Cardiac septum (tissue), 1 donor: Measurements from ENCODE around the gene DLG2. TPM values are rescaled to one million over a fixed set of nuclear protein-coding genes. Genes with fewer than 3 reads are reported as not detected.
"Not testable (repeated sequence)": the region's sequence is repeated elsewhere in the genome, so short reads cannot be mapped to it uniquely, and the experiment has no call there.

Experiments
- DNase-seq: peaks from one replicate; pipeline ENCODE4 v3.0.0-alpha.2; 2020; ENCODE audit warnings: low spot score
- intact Hi-C: fragments of 100-400 bp; cut with DNase I; formaldehyde crosslinking; loops from one replicate; pipeline ENCODE4 v1.14.0; 2022
- total RNA-seq: library from RNA; stranded (reverse); fragmentation: NEBNext Ultra II Directional; extraction: Animal tissue kit (Norgen Biotek cat#: 25700); gene quantifications from one replicate; pipeline ENCODE4 v1.2.1, GENCODE V29; 2021
- donor health status: DM: no; HTN: no; CAD: no.

Gene DLG2
- total RNA-seq, 1 donor from 2014 or later = 9.9 TPM

- intact Hi-C loops = no loop called here
- DNase-seq = no peak
These were observed 725.2 kb downstream of the DLG2 start for GRCh38 chr11:84901991-84902390.

DNA sequence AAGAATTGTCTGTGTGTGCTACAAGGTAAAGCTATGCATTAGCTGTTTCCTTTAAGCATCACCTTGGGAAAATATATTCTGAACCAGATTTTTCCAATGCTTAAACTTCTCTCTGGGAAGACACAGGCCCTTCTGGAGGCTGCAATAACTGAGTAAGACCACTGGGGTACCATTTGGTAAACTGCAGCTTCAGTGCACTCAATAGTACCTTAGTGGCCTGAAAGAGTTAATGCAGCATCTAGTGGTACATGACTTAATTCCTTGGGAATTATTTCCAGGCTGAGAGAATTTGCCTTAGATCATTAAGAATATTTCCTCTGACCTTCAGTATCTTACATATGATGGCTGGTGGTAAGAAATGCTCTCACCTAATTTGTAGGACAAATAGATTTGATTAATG is 727.4 kb downstream of the DLG2 start:
- intact Hi-C loops = no loop called here
- no peak for DNase-seq

DNA sequence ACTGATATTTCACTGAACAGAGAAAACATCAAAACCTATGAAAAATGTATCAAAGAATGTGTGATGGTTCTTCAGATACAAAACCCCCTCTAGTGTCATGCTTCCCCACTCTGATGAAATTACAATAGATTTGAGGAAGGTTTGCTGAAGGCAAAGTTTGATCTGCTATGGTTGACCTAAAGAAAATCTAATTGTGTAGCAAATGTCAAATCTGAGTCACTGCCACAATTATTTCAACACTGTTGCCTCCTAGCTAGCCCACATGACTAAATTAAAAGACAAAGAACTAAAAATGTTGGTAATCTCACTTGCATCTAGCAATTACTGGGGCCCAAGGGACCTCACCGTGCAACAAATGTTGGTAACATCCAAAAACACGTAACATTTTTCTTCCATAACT is 728.0 kb downstream of the DLG2 start:
- no peak for DNase-seq
- intact Hi-C loops = no loop called here

GRCh38 chr11:84894666-84895065 is 732.5 kb downstream of the DLG2 start:
- intact Hi-C loops = no loop called here
- no peak for DNase-seq

DNA sequence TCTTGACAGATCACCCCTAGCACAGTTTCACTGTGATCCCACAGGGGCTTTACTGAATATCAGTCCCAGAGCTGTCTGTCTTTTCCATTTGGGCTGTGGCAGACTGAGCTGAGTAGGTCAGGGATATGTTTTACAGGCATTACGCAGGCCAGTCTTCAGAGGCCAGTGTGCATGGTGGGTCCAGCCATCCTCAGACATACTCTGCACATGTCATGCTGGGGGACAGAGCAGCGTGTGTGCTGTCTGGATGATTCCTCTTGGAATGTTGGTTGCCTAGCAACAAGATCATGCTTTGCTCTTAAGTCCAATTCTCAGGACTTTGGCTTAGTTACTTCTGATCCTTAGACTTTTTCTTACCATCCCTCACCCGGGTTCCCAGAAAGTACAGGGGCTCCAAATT is 736.5 kb downstream of the DLG2 start:
- intact Hi-C loops = no loop called here
- no peak for DNase-seq

DNA sequence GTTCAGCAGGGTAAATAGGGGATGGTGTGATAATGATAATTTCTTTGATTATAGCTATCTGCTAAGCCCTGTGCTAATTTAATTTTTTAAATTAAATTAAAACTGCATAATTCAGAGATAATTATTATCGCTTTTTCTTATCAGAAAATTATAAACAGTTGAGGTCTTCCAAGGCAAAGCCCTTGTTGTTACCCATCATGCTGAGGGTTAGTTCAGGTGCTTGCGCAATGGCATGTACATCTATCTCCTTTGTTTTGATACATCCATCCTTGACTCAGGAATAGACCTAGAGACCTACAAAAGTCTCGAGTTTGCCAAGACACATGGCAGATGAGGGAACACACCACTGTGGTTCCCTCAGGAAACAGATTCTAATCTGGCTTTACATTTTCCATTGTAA is 737.6 kb downstream of the DLG2 start:
- no peak for DNase-seq
- intact Hi-C loops = no loop called here

DNA sequence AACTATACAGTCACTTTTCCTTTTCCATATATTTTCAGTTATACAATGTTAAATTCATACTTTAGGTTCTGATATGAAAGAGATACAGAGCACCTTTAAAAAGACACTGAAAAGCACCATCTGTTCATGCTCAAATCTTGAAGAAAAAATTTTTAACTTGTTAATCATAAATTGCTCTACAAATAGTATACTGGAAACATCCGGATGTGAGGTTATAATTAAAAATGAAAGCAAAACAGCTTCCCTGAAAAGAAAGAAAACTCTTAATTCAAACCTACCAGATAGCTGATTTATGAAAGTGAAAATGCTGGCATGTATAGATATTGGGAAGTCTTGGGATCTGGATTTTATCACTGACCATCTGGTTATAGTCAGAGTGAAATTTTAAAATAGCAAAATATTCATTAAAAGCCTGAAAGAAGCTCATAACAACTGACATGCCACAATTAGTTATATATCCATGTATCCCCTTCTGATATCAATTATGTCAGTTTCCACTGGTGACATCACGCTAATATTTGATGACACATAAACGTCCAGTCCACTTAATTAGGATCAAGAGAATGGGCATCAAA is 740.0 kb downstream of the DLG2 start:
- intact Hi-C loops = no loop called here
- DNase-seq = no peak

DNA sequence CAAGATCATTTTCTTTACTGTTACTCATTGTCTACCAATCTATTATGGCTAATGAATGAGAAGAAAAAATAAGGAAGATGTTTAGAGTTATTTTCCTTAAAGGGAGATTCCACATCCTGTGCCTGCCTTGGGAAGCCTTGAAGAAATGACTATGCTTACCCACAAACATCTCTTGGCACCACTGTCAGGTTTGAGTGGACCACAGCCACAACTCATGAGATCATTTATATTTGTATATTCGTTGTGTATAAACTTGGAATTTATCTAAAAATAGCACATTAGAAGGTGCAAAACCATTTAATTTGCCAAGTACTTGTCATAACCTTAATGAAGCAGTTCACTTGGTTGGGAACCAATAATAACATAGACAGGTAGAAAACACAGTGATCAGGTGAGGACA is 740.8 kb downstream of the DLG2 start:
- DNase-seq = no peak
- intact Hi-C loops = no loop called here

- DNase-seq = no peak
- intact Hi-C loops = no loop called here
These were observed 742.3 kb downstream of the DLG2 start for GRCh38 chr11:84884836-84885235.

DNA sequence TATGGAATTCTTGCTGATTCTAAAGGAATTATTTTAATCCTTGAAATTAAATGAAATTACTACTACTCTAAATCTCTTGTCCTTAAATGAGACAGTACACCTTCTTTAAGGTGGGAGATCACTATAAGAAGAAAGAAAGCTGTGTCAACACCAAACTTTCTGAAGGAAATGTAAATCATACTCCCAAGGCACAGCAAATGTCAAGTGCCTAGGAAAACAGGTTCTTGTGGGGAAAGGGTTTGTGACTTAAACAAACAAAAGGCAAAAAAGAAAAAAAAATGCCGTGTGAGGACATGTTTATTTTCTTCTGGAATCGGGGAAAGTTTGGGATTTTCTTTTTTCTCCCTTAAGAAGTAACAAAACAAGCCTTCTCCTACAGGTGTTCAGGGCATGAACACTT is 745.1 kb downstream of the DLG2 start:
- intact Hi-C loops = no loop called here
- DNase-seq = no peak

DNA sequence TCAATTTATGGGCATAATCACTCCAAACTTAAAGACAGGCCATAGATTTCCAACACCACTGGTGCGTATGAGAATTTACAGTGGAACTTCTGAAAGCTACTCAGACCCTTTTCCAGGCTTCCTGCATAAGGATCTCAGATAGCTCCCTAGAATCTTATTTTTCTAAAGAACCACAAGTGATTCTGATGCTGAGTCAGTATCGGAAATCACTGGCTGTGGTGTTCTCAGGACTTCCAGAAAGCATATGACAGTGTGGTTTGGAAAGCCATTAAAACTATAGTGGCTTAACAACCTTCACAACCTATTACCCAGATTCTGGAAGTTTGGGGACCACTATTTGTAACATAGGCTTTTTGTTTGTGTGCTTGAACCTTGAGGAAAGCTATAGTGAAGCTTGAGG is 756.0 kb downstream of the DLG2 start:
- intact Hi-C loops = no loop called here
- DNase-seq = no peak

- DNase-seq = no peak
- intact Hi-C loops = no loop called here
These were observed 756.7 kb downstream of the DLG2 start for GRCh38 chr11:84870486-84870885.

DNA sequence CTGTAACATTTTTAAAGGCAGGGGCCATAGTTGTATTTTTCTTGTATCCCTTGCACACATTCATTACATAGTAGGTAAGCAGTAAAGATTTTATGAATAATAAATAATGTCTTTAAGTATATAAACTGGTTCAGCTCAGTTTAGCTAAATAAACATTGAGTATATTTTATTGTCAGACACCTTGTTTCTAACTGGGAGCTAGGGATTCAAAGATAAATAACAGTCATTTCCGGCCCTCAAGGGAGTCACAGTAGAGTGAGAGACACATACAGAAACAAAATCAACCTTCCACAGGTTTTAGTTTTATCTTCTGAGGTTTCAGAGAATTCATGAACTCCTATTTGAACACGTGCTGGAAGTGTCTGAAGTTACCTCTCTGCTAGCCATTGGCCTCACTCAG is 760.2 kb downstream of the DLG2 start:
- intact Hi-C loops = no loop called here
- no peak for DNase-seq

DNA sequence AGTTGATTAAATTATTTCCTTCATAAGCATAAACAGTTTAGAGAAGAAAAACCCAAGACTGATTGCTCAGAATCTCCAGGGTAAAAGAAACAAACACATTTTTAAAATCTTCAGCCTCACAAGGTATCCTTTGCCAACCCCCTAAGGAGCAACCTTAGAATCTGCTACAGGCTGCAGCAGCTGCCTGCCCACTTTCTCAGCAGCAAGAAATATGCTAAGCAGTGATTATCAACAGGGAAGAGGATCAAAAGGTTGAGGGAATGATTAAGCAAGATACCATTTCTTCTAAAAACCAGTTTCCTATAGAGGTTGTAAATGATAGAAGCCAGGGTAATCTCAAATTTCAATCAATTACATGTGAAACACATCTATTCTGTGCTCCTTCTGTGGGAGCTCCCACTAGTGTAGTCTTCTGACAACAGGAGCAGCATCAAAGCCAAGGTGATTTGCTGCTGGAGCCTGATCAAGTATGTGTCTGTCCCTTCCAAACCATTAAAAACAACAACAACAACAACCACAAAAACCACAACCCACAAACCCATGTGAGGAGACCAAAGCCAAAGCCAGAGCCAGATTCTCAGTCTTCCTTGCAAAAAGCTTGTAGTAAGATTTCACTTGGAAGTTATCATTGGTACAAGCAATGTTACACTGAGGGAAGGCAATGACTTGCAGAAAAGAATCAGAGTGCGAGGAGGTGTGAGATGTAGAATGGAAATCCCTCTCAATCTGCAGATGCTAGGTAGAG is 761.2 kb downstream of the DLG2 start:
- no peak for DNase-seq
- intact Hi-C loops = no loop called here

GRCh38 chr11:84865257-84865656 is 761.9 kb downstream of the DLG2 start:
- DNase-seq = no peak
- intact Hi-C loops = no loop called here

DNA sequence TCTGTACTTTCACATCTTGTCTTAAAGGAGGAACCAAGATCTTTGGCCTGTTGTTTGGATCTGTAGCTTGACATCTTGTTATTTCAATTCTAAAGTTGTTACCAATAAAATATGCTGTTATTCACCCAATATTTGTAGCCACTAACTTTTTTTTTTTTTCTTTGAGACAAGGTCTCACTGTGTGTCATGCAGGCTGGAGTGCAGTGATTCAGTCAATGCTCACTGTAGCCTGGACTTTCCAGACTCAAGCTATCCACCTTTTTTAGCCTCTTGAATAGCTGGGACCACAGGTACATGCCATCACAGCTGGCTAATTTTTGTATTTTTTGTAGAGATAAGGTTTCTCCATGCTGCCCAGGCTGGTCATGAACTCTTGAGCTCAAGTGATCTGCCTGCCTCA is 769.4 kb downstream of the DLG2 start:
- intact Hi-C loops = no loop called here
- no peak for DNase-seq

GRCh38 chr11:84855508-84856245 is 771.5 kb downstream of the DLG2 start:
- DNase-seq = no peak
- intact Hi-C loops = no loop called here

- DNase-seq = no peak
- intact Hi-C loops = no loop called here
These were observed 772.7 kb downstream of the DLG2 start for GRCh38 chr11:84854498-84854880.

GRCh38 chr11:84853841-84854497 is 773.2 kb downstream of the DLG2 start:
- no peak for DNase-seq
- intact Hi-C loops = no loop called here

- DNase-seq = no peak
- intact Hi-C loops = no loop called here
These were observed 779.3 kb downstream of the DLG2 start for GRCh38 chr11:84847842-84848241.

DNA sequence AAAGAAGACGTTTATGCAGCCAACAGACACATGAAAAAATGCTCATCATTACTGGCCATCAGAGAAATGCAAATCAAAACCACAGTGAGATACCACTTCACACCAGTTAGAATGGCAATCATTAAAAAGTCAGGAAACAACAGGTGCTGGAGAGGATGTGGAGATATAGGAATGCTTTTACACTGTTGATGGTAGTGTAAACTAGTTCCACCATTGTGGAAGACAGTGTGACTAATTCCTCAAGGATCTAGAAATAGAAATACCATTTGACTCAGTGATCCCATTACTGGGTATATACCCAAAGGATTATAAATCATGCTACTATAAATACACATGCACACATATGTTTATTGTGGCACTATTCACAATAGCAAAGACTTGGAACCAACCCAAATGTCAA is 786.9 kb downstream of the DLG2 start:
- intact Hi-C loops, DNase-seq: not testable (repeated sequence)
